OCI-LY7 (cell line): ENCODE measurements around the gene MAP6.

Source experiments
- CTCF ChIP-seq: fragments of 200-600 bp; sonication (generic); conservative IDR thresholded peaks from 2 replicates; pipeline ENCODE4 v1.5.1; 2014; ENCODE audit warnings: mild to moderate bottlenecking, antibody characterized with exemption, low read length, moderate library complexity, mixed read lengths
- EZH2phosphoT487 ChIP-seq: fragments of 200-600 bp; sonication (generic); IDR thresholded peaks from 2 replicates; pipeline ENCODE4 v1.6.1; 2018; ENCODE audit warnings: low read depth, borderline replicate concordance, mild to moderate bottlenecking, mixed run types, antibody characterized with exemption, low read length, moderate library complexity, mixed read lengths

- no peak for TF ChIP-seq CTCF
- no peak for TF ChIP-seq EZH2phosphoT487
These were observed 62.7 kb downstream of the MAP6 start for GRCh38 chr11:75606099-75606498.
